Measurements from ENCODE around the gene OR10A5. TPM values are rescaled to one million over a fixed set of nuclear protein-coding genes. Genes with fewer than 3 reads are reported as not detected.
"Not testable (repeated sequence)": the region's sequence is repeated elsewhere in the genome, so short reads cannot be mapped to it uniquely, and the experiment has no call there.

The OR10A5 gene
- total and polyA plus RNA-seq, 10 of the 15 experiments (the other 5 are each of a cell fraction or from before 2014, with no cell fraction given) = not detected

GRCh38 chr11:6882751-6883150, 37.3 kb downstream of the OR10A5 start:
- Histone ChIP-seq H3K27ac (ENCODE audit: control insufficient read depth, insufficient read depth) (no peak overlapping the region), H3K9me3 (replicated peaks; ENCODE audit: control insufficient read depth, insufficient read depth, low read length) (no peaks in the 10 kb centered on the region), H3K36me3 (ENCODE audit: control insufficient read depth in 2 of 2, insufficient read depth in 2 of 2, low read length in 1 of 2) (no peaks in the 10 kb centered on the region), H3K9ac (ENCODE audit: control insufficient read depth, insufficient read depth, low read length) (no peak overlapping the region), H4K20me1 (ENCODE audit: control insufficient read depth, insufficient read depth) (no peaks in the 10 kb centered on the region), H3K4me2 (ENCODE audit: control insufficient read depth, insufficient read depth) (no peak overlapping the region), H3K27me3 (replicated peaks in 1 of 2; ENCODE audit: control insufficient read depth in 2 of 2, insufficient read depth in 2 of 2, low read length in 1 of 2) (no peaks in the 10 kb centered on the region), H3K4me1 (ENCODE audit: control insufficient read depth, insufficient read depth, low read length) (no peaks in the 10 kb centered on the region), H3K79me2 (ENCODE audit: control insufficient read depth, insufficient read depth, low read length) (no peaks in the 10 kb centered on the region), H3K4me3 (no peak overlapping the region), H2AFZ (ENCODE audit: control insufficient read depth, low read depth, low read length) (no peak overlapping the region)
- ATAC-seq (no peak), FAIRE-seq (no peak), DNase-seq (ENCODE audit: low read depth, low spot score) (no peak)
- ChIA-PET SMC1A (ENCODE audit: uncharacterized antibody, unreplicated experiment) (interaction anchor here (1.3 kb wide), 1 partner anchor 21 kb away, joined by 3 read pairs; no protein-coding TSS in a partner anchor), CTCF (no interaction called here), POLR2A (no interaction called here), RAD21 (ENCODE audit: unreplicated experiment) (no interaction called here)
- TF ChIP-seq ZBTB4 (CRISPR knock-in tag; IDR thresholded peaks at IDR 0.05) = no peak
- intact Hi-C loops (cut with micrococcal nuclease; ENCODE audit: unreplicated experiment) = no loop called here
- BruUV-seq (replicated peaks) = no TSS peak
- in situ Hi-C loops (cut with MboI) = no loop called here

- H3K4me1 ChIP-seq (ENCODE audit: control insufficient read depth, insufficient read depth, low read length); H3K9ac ChIP-seq (ENCODE audit: control insufficient read depth, insufficient read depth, low read length); ATAC-seq; SMC1A ChIA-PET (ENCODE audit: uncharacterized antibody, unreplicated experiment); in situ Hi-C loops (cut with MboI); POLR2A ChIA-PET; RAD21 ChIA-PET (ENCODE audit: unreplicated experiment); H3K4me2 ChIP-seq (ENCODE audit: control insufficient read depth, insufficient read depth); H3K79me2 ChIP-seq (ENCODE audit: control insufficient read depth, insufficient read depth, low read length); H3K27me3 ChIP-seq (replicated peaks in 1 of 2; ENCODE audit: control insufficient read depth in 2 of 2, insufficient read depth in 2 of 2, low read length in 1 of 2); DNase-seq (ENCODE audit: low read depth, low spot score); H3K36me3 ChIP-seq (ENCODE audit: control insufficient read depth in 2 of 2, insufficient read depth in 2 of 2, low read length in 1 of 2); H3K27ac ChIP-seq (ENCODE audit: control insufficient read depth, insufficient read depth); H2AFZ ChIP-seq (ENCODE audit: control insufficient read depth, low read depth, low read length); H3K9me3 ChIP-seq (replicated peaks; ENCODE audit: control insufficient read depth, insufficient read depth, low read length); FAIRE-seq; CTCF ChIA-PET; intact Hi-C loops (cut with micrococcal nuclease; ENCODE audit: unreplicated experiment); H4K20me1 ChIP-seq (ENCODE audit: control insufficient read depth, insufficient read depth); H3K4me3 ChIP-seq; BruUV-seq (replicated peaks): not testable (repeated sequence)
- 65% methylated on average over 5 of the region's 5 CpGs for WGBS (ENCODE audit: insufficient coverage, insufficient replicate concordance, low lambda C conversion rate, missing lambda C conversion rate)
These were observed 42.2 kb downstream of the OR10A5 start for GRCh38 chr11:6887711-6888110.
